Stimulated activated CD4-positive, alpha-beta T cell treated with anti-CD3 and anti-CD28 coated beads, Interleukin-1b, Interleukin-23, amount 100 ng/mL, for 1 hour (primary cell): ENCODE results near the gene PLPP3.
"Not testable (repeated sequence)": the region's sequence is repeated elsewhere in the genome, so short reads cannot be mapped to it uniquely, and the experiment has no call there.

Experiments used
- DNase-seq, 2 donors: peaks; one replicate each; pipeline ENCODE4 v3.0.0-alpha.2; 2020; ENCODE audit warnings: low read depth in 2 of 2

Gene PLPP3

DNA sequence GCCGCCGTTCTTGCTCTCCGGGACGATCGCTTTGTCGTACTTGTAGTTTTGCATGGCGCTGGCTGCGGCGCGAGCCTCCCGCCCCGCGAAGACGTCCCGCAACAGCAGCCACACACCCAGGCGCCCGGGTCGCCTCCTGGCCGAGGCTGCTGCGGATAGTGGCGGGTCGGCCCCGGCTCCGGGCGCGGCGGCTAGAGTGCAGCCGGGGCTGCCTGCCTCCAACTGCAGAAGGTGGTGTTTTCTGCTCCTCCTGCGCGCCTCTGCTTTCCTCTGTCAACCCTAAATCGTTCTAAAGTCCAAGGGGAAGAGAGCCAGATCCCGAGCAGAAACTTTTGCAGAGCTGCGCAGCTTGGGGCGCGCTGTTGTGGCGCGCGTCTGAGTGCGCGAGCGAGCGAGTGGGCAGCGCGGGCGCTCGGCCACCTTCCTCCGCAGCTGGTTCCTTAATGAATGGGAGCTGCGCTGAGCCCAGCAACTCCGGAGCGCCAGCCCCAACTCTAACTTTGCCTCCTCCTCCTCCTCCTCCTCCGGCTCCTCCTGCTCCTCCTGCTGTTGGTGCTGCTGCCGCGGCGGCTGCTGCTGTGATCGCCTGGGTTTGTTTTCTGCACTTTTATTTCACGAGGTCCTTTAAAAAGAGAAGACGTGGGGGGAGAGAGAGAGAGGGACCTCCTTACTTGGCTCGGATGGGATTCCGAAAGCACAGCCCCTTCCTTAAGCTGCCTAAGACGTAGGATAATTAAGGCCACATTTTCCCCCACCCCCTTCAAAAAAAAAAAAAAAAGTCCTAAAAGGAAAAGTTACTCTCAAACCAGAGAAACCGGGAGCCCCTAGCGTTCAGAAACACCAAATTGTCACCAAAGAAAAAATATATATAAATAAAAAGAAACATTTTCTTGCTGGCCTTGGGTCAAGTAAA is at the start of gene PLPP3:
Gene PLPP3 (minus strand): TSS at position 601 of the 913 bp plus-strand sequence. CDS start 547 bp downstream, at position 54.
- no peak for DNase-seq

DNA sequence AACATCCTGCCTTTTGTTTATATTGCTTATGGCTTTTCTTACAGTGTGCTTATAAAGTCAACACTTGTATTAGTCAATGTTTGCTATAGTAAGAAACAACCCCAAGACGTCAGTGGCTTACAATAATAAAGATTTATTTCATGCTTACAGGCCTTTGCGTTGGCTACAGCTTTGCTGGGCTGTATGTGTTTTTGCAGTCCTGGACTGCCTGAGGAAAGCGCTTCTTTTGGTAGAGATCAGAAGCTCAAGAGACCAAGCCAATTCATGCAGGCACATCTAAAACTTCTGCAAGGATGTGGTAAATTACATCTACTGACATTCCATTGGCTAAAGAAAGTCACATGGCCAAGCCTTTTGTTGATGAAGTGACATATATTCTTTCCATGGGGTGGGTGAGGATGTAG is 48.3 kb upstream of the PLPP3 start:
- no peak for DNase-seq

DNA sequence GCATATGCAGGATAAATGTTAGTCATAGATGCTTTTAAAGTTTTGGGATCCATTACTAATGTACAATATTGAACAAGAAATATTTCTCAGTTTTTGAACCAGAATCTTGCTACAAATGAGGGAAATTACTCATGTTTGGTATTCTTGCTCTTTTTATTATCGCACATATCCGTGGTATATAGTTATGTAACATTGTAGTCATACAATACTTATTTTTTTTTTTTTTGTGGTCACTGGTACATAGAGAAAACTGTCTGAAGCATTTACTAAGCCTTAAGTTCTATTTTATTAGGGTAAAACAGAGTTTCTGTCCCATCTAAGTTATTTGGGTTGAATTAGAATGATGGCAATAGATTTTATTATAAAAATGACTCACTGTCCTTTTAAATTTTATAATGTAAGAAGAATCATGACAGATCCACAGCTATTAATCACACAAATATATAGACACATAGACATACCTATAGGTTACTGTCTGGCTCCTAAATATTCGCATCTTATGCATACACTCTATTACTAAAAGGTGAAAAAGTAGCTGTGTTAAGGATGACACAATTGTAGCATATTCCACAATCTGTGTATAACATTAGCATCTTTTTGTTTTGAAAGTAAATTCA is 47.8 kb upstream of the PLPP3 start:
- no peak for DNase-seq

DNA sequence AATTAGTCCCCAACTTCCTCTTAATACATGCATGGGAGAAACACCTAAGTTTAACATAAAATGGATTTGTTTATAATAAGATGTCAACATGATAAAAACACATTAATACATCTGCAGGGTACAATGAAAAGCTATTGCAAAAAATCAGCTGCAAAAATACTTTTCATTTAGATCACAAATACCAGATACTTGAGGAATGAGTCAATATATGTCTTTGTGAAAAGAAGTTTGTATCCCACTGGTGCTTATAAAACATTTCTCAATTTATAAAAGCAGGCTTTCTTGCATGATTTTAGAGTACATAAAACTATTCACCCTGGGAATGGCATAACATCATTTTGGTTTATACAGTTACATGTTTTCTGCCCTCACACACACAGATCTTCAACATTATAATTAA is 47.2 kb upstream of the PLPP3 start:
- DNase-seq = no peak

DNA sequence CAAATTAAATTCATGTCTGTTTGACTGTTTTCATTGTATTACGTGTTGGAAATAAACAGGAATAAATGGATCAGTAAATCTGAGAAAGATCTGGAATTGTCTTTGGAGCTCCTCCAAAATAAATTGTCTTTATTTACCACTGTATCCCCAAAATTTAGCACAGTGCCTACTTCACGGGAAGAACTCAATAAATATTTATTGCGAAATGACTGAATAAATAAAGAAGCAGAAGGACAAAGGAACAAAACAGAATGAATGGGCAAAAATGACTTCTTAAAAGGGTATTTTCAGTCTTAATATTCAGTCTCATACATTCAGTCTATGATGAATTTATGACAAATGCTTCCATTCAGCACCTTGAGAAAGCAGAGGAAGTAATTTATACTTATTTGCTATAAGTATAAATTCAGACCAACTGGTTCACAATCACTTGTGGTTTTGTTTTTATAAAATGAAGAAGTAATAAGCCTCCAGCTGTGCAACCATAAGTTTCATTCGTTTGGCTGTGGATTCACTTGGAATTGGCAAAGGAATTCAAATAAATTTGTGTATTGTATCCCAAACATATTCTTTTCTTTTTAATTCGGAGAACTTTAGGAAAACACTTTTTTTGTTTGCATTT is 46.6 kb upstream of the PLPP3 start:
- no peak for DNase-seq

DNA sequence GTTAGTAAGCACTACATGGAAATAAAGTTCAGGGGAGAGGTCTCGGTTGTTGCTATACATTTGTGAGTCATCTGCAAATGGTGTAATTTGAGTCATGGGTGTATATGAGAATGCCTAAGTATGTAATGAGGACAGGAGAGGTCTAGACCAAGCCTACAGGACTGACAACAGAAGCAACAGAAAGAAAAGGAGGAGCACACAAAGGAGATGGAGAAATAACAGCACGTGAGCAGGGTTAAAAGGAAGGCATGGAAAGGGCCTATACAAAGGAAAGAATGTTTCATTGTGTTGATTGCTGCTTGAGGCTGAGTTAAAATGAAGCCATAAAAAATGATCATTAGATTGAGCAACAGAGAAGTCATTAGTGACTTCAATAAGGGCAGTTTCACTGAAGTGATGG is 37.8 kb upstream of the PLPP3 start:
- DNase-seq = no peak

DNA sequence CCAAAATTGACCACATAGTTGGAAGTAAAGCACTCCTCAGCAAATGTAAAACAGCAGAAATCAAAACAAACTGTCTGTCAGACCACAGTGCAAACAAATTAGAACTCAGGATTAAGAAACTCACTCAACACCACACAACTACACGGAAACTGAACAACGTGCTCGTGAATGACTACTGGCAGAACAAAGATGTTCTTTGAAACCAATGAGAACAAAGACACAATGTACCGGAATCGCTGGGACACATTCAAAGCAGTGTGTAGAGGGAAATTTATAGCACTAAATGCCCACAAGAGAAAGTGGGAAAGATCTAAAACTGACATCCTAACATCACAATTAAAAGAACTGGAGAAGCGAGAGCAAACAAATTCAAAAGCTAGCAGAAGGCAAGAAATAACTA is 31.4 kb upstream of the PLPP3 start:
- not testable (repeated sequence) for DNase-seq

DNA sequence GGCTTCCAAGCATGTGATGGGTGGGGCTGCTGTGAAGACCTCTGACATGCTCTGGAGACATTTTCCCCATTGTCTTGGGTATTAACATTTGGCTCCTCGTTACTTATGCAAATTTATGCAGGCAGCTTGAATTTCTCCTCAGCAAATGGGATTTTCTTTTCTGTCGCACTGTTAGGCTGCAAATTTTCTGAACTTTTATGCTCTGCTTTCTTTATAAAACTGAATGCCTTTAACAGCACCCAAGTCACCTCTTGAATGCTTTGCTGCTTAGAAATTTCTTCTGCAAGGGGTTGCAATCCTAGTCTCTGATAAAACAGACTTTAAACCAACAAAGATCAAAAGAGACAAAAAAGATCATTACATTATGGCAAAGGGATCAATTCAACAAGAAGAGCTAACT is 30.7 kb upstream of the PLPP3 start:
- not testable (repeated sequence) for DNase-seq

DNA sequence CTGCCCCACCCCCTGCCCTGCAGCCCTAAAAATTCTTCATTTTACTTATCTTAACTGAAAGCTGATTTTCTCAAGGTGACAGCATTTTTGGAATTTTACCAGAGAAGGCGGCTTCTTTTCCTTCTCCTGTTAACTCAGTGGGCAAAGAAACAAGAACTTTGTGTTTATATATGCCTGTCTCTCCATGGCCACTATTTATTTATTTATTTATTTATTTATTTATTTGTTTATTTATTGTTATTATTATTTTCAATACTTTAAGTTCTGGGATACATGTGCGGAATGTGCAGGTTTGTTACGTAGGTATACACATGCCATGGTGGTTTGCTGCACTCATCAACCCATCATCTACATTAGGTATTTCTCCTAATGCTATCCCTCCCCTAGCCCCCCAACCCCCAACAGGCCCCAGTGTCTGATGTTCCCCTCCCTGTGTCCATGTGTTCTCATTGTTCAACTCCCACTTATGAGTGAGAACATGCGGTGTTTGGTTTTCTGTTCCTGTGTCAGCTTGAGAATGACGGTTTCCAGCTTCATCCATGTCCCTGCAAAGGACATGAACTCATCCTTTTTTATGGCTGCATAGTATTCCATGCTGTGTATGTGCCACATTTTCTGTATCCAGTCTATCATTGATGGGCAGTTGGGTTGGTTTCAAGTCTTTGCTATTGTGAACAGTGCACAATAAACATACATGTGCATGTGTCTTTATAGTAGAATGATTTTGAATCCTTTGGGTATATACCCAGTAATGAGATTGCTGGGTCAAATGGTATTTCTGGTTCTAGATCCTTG is 16.2 kb upstream of the PLPP3 start:
- not testable (repeated sequence) for DNase-seq

DNA sequence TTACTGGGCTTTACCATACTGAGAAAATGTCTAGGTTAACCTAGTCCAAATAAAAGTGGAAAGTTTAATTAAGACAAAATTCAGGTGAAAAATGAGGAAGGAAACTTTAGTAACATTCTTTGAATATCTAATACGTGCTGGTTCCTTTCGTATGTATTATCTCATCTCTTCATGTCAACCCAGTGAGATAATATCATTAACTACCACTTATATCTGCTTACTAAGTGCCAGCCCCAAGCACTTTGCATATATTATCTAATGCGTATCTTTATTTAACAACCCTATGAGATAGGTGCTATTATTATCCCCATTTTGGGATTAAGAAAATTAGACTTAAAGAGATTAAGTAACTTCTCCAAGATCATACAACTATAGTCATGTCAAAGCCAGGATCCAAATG is 12.5 kb upstream of the PLPP3 start:
- no peak for DNase-seq

DNA sequence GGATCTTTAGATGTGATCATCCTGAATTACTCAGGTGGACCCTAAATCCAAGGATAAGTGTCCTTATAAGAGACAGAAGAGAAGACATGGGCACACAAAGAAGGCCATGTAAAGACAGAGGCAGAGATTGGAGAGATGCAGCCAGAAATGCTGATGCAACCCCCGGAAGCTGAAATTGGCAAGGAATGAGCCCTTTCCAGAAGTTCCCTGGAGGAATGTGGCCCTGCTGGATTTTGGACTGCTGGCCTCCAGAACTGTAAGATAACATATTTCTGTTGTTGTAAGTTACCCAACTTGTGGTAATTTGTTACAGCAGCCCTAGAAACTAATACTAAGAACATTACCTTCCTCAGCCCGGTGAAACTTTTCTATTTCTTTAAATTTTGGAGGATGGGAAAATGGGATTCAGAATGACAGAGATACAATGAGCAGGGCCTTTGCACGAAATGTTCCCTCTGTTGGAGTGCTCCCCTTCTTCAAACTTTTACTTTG is 11.2 kb upstream of the PLPP3 start:
- DNase-seq = no peak

DNA sequence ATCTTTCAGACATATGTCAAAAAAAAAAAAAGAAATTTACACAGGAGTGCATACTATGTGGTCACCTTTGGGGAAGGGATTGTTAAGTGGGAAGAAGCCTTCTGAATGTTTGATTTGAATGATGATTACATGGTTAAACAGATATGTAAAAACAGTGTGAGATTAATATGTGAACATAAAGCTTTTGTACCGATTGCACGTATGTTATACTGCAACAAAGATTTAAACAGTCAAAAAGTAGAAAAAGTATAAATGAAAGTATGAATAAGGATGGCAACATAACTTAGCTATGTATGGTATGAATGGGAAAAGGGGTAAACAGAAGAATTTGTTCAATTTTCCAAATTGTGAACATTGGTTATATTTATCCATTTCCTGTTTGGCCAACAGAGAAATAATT is 10.0 kb upstream of the PLPP3 start:
- no peak for DNase-seq

DNA sequence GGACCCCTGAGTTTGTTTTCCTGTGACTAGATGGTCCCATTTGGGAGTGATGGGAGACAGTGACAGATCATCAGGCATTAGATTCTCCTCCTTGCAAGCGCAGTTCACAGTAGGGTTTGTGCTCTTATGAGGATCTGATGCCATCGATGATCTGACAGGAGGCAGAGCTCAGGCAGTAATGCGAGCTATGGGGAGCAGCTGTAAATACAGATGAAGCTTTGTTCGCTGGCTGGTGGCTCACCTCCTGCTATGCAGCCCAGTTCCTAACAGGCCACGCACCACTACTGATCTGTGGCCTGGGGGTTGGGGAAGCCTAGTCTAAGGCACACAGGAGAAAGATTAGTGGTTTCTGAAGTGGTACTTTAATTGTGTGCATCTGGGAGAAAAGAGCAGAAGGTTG is 7.1 kb upstream of the PLPP3 start:
- no peak for DNase-seq

DNA sequence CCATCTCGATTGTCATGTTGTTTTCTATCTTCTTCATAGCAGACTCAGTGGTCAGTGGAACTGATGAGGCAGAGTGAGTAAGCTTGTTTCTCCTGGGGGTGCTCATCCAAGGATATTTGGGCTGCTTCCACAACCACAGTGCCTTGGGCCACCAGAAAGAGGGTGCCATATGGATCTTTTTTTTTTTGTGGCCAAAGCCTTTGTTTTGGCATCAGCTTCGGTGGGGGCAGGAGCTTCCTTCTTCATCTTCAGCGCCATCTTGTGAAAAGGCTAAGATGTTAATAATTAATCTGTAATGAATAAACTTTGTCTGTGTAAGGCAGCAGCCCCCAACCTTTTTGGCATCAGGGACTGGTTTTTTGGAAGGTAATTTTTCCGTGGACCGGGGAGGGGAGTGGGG is 6.6 kb upstream of the PLPP3 start:
- no peak for DNase-seq

DNA sequence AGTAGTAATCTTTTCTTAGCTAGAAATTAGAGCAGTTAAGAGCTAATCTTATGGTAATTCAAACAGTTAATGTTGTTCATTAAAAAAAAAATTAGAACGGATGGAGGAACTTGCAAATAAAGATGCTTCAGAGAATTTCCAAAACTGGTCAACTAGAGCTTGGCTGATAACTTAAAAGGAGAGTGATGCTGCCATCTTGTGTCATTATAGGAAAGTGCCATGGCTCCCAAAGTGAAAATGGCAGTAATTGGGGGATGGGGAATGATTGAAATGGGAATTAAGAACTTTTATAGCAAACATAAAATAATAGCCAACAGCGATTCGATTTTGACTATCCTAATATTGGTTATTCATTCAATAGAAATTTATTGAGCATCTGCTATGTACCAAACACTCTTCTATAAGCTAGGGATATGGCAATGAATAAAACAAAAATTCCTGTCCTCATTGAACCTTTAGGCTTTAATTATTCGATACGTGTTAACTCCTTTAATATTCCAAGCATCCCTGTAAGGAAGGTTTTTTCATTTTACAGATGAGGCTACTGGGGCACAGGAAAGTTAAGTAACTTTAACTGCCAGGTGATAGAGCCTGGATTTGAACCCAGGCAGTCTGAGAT is 5.7 kb upstream of the PLPP3 start:
- DNase-seq = no peak

DNA sequence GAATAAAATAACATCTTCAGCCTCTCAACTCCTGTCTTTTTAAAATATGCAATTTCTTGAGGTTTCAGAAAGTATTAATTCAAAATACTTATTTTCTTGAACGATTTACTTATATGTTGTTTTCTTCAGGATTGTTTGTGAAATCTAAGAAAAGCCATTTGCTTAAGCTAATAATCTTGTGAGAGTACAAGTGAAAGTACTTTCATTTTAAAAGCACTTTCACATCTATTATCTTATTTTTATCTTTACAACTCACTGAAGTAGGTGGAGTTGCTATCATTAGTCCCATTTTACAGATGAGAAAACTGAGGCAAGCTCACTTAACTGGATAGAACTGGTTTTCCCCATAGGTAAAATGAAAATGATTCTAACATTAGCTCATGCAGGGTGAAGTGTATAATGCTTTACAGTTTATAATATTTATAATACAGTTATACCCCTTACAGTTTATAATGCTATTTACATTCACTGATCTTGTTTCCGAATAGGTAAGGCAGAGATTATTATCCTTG is 4.7 kb upstream of the PLPP3 start:
- no peak for DNase-seq

DNA sequence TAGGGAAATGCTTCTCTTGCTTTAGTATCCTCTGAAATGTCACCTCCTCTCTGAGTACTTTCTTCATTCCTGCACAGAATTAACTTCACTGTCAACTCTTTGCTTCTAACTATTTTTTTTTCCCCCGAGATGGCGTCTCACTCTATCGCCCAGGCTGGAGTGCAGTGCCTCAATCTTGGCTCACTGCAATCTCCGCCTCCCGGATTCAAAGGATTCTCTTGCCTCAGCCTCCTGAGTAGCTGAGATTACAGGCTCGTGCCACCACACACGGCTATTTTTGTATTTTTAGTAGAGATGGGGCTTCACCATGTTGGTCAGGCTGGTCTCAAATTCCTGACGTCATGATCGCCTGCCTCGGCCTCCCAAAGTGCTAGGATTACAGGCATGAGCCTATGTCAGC is 1.4 kb upstream of the PLPP3 start:
- no peak for DNase-seq

DNA sequence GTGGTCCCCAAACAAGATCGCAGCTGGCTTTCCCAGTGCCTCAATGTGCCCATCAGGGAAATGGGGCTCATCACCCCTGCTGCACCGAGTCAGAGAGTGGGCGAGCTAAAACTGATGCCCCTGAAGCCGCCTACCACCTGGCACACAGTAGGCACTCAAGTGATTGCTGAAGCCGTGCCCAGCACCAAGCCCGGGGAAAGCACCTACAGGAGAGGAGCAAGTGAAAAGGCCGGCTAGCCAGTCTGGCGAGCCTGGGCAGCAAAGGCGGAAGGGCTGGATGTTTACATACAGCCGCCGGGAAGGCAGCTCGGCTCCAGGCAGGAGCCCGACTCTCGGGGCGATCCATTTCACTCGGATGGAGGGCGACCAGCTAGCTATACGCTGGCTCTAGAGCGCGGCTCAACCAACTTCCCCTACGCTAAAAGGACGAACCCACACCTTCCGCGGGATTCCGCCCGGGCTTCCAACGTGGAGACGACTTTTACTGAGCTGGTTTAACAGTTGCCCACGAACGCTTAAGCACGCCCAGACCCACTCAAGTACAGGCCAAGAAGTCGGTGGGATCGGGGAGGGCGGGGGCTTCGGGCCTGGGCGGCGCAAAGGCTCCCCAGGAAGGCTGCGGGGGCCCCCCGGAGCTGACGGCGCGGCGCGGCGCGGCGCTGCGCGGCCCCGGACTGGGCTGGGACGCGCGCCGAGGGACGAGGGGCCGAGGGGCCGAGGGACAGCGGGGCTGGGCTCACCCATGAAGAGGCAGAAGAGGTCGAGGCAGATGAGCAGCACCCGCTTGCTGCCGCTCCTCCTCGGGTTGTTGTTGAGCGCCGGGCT is 1.0 kb downstream of the PLPP3 start:
- no peak for DNase-seq

DNA sequence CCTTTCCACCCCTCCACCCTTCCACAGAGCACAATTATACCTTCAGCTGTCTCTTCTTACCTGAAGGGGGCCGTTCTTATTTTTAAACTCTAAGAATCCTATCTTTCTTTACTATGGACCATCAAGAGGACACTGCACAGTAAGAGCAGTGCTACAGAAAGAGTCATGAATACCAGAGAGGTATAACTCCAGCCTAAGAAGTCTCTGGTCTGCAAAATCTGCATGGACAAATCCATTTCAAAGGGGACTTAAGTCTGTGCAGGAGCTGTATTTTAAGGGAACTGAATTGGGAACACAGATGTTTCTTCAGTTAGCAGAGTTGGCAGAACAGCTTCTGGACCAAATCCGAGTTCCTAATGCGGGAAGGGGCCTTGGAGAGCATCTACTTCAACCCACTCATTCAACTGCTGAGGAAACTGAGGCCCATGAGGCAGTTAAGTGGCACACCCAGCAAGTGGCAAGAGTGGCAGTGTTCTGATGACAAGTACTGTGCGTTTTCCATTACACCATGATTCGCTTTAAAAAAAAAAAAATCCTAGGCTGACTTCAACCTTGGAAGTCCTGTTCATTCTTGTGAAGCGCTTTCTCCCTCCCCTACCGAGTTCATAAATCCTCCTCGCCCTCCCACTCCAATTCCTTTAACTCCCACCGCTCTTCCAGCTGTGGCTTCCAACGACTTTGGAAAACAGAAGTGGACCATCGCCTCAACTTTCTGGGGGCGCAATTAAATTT is 1.8 kb downstream of the PLPP3 start:
- DNase-seq = no peak
